AG10803 (cell line): ENCODE results near the gene DAW1.

Source experiments
- DNase-seq: peaks from one replicate; pipeline ENCODE4 v3.0.0; 2010; ENCODE audit warnings: low read depth
- H3K4me3 ChIP-seq: 2 replicates; pipeline ENCODE4 v1.5.1; 2011; ENCODE audit warnings: mild to moderate bottlenecking, low read length, control low read depth
- TF ChIP-seq, protein P1 (sequence below): conservative IDR thresholded peaks from 2 replicates; pipeline ENCODE4 v1.5.1; 2011; ENCODE audit warnings: mild to moderate bottlenecking, low read length, control low read depth, inconsistent platforms

DAW1 gene

DNA sequence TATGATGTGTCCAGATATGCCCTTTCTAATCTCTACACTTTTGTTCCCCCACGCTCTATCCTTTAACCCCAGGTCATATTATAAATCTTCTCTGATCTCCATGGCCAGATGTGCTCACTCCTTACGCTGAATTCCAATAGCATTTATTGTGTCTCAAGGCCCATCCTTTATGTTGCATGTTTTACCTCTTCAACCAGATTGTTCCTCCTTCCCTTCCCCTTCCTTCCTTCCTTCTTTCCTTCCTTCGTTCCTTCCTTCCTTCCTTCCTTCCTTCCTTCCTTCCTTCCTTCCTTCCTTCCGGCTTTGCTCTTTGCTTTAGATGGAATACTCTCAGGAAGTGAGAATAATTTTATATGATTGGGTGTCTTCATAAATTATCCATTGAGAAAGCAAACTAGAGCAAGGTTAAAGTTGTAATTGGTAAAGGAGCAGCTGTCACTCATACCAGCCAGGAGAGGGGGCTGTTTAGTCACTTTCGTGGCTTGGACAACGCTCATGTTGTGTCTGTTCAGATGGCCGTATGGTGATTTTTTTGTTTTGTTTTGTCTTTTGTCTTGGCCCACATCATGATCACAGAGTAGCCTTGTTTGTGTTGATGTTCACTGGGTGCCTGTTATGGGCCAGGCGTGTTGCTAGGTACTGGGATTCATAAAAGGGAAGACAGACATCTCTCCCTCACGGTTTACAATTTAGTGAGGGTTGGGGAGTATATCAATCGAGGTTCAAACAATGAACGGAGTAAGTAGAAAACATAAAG is 68.0 kb downstream of the DAW1 start:
- TF ChIP-seq, protein P1, sequence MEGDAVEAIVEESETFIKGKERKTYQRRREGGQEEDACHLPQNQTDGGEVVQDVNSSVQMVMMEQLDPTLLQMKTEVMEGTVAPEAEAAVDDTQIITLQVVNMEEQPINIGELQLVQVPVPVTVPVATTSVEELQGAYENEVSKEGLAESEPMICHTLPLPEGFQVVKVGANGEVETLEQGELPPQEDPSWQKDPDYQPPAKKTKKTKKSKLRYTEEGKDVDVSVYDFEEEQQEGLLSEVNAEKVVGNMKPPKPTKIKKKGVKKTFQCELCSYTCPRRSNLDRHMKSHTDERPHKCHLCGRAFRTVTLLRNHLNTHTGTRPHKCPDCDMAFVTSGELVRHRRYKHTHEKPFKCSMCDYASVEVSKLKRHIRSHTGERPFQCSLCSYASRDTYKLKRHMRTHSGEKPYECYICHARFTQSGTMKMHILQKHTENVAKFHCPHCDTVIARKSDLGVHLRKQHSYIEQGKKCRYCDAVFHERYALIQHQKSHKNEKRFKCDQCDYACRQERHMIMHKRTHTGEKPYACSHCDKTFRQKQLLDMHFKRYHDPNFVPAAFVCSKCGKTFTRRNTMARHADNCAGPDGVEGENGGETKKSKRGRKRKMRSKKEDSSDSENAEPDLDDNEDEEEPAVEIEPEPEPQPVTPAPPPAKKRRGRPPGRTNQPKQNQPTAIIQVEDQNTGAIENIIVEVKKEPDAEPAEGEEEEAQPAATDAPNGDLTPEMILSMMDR = peak; percentile 50

DNA sequence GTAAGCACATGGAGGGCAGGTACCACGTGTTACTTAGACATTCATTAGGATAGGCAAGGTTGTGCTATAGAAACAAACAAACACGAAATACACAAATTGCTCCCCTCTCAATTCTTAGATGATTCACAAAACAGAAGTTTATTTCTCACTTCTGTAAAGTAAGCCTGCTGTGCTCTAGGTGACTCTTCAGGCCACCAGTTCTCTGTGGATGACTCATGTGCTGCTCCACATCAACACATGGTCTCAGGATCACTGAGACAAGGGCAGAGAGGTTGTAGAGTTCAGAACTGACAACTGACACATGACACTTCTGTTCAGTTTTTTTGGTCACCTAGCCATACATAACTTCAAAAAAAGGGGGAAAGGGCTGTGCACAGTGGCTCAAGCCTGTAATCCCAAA is 70.6 kb downstream of the DAW1 start:
- TF ChIP-seq, protein P1 = no peak
- H3K4me3 ChIP-seq = no peak overlapping the region
- no peak for DNase-seq

More for the DNA sequence above, 68.0 kb downstream of the DAW1 start:
- DNase-seq = peak; percentile 30
- H3K4me3 ChIP-seq = no peak overlapping the region

DNA sequence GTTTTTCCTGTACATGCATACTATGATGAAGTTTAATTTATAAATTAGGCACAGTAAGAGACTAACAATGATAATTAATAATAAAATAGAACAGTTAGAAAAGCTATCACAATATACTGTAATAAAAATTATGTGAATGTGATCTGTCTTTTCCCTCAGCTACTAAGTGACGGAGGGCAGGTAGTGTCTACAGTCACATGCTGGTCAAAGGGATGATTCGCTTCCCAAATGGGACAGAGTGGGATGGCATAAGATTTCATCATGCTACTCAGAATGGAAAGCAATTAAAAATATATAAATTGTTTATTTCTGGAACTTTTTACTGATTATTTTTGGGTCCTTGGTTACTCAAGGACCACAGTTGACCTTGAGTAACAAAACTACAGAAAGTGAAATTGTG is 71.5 kb downstream of the DAW1 start:
- H3K4me3 ChIP-seq = no peak overlapping the region
- no peak for DNase-seq
- TF ChIP-seq, protein P1 = no peak

DNA sequence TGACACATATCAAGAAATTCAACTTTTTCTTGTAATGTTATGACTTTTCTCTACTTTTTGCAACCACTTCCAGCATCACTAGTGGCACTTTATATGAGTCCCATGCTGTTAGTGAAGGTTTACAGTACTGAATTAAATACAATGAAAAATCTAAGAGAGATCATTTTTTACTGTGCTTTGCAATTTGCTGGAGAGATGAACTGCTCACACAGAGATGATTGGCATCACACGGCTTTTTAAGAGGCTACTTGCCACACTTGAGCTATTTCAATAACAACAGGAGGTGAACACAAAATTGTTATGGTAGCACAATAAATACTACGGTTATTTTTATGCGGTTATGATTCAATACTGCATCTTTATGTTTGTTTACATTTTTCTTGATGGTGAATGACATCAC is 88.9 kb downstream of the DAW1 start:
- DNase-seq = no peak
- TF ChIP-seq, protein P1 = no peak
- H3K4me3 ChIP-seq = no peak overlapping the region

DNA sequence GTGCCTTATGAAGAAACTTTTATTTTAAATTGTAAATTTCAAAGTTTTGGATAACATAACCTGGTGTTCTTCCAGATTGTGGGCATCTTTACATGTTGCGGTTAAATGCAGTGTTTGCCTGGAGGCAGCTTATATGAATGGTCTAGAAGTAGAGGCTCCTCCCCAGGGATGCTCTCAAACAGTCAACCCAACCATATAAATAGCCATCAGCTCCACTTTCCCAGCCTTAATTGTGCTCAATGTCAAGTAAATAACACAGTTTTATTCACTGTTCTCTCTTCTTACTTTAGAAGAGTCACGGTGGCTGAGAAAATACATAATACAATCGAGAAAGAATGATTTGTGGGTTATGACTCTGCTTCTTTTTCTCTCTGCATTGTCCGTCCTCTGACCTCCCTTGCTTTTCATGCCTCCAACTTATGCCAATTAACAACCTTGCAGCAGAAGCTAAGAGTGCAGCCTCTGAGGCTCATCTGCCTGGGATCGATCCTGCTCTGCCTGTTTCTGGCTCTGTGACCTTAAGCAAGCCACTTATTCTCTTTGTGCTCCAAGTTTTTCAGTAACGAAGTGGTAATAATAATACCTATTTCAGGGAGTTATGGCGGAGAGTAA is 100.3 kb downstream of the DAW1 start:
- H3K4me3 ChIP-seq = no peak overlapping the region
- TF ChIP-seq, protein P1 = no peak
- DNase-seq = no peak

DNA sequence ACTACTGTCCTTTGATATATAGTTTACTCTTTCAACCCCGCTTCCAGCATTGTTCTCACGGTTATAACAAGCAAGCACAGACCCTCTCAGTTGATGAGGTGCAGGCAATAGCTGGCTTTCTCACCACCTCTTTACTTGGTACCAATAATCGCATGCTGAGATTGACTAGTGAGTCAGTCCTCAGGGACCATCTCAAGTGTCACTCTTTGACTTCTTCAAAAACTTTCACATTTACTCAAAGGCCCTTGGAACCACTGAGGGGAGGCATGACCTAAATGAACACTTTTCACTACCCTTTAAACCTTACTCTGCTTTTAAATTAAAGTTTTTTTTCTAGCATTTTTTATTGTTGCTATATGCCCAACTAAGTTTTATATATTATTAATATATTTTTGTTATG is 101.8 kb downstream of the DAW1 start:
- no peak for DNase-seq

More for the DNA sequence above, 101.8 kb downstream of the DAW1 start:
- no peak overlapping the region for H3K4me3 ChIP-seq
- TF ChIP-seq, protein P1 = no peak
